NCI-H774 (cell line): Measurements from ENCODE around the gene TBX1.

Experiments used
- DNase-seq: peaks from one replicate; lab custom pipeline; 2025; lab: John Stamatoyannopoulos, UW

TBX1 gene

GRCh38 chr22:19800306-19800705, 39.7 kb downstream of the TBX1 start:
- DNase-seq = no peak

- DNase-seq = no peak
Measured at GRCh38 chr22:19800761-19801244, 40.2 kb downstream of the TBX1 start.

GRCh38 chr22:19801340-19802000, 40.9 kb downstream of the TBX1 start:
- DNase-seq = no peak

- DNase-seq = no peak
Measured at GRCh38 chr22:19802001-19802893, 41.7 kb downstream of the TBX1 start.

DNA sequence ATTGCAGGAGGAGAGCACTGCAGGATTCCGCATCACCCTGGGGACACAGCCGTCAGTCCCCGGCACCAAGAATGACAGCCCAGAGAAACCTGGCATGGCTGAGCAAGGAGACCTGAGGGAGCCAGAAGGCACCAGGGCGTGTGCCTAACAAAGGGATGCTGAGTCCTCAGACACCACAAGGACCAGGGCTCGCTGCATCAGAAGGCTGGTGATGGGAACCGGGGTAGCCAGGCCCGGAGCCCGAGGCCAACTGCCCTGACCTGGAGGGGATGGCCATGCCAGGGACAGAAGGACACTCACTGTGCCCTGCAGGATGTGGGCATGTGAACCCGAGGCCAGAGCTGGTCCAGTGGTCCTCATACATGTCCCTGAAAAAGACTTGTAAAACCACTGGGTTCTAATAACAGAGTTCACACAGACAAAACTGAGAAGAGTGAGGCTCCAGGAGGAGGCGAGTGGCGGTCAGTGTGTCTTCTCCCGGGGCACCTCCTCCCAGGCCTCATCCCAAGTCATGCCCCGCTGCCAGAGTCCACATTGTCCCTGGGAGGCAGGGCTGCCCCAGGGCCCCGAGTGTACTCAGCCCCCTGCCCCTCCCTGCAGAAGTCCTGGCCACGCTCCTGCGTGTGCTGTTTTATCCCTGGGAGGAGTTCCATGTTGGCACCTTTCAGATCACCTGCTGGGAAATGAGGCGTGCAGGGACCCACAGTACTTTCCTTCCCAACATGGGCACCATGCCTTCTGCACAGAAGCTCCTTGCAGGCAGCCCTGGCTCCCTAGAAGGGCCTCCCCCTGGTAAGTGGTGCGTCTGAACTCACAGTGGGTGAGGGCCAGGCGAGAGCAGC, 42.5 kb downstream of the TBX1 start:
- DNase-seq = no peak

- no peak for DNase-seq
Measured at GRCh38 chr22:19803736-19804267, 43.2 kb downstream of the TBX1 start.

DNA sequence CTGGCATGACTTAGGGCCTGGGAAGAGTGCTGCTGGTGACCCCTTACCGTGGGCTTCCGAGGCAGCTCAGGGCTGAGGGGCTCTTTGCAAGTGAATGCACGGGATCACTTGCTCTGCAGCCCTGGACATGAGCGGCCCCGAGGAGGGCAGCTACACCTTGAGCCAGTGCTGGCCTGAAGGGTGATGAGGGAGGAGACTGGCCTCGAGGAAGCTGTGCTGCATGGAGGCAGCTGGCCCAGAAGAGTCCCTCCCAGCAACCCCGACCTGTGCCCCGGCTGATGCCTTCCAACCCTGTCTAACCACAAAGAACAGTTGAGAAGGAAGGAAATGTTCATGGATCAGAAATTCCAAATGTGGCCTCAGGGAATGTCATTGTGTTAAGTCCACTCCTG, 45.2 kb downstream of the TBX1 start:
- DNase-seq = no peak

DNA sequence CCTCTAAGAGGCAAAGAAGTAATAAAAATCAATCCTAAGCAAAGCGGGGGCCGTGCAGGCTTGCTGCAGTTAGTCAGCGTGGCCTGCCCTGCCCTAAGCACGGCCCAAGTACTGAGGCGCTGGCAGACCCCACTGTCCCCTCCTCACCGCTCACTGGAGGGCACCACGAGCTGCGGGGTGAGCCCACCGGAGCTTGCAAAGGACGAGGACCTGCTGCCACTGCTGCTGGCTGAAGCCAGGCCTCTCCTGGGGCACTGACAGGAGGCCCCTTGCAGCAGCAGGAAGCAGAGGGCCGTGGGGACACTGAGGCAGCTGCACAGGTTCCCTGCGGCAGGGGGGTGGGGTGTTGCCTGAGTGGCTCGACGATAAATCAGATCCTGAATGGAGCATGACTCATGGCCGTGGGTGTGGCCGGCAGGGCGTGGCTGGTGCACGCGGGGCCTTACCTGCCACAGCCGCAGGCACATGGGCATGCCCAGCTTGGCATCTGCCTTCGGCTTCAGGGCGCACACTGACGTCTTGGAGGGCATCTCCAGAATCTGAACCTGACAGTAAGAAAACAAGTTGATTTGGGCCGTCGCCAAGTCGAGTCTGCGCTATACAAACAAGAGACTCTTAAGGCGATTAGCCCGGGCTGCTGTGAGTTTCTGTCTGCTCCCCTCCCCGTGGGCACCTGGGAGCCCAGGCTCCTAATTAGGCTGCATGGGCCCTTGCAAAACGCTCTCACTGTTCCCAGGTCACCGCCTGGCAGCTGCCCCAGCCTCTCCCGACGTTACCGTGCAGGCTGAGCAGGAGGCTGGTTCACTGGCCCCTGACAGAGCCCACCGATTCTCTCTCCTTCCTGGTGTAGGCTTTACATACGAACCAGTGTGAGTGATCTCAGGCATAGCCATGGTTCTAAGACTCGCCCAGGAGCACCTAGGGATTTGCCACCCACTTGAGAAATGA, 45.9 kb downstream of the TBX1 start:
- no peak for DNase-seq

- DNase-seq = no peak
Measured at GRCh38 chr22:19807161-19807913, 46.8 kb downstream of the TBX1 start.

DNA sequence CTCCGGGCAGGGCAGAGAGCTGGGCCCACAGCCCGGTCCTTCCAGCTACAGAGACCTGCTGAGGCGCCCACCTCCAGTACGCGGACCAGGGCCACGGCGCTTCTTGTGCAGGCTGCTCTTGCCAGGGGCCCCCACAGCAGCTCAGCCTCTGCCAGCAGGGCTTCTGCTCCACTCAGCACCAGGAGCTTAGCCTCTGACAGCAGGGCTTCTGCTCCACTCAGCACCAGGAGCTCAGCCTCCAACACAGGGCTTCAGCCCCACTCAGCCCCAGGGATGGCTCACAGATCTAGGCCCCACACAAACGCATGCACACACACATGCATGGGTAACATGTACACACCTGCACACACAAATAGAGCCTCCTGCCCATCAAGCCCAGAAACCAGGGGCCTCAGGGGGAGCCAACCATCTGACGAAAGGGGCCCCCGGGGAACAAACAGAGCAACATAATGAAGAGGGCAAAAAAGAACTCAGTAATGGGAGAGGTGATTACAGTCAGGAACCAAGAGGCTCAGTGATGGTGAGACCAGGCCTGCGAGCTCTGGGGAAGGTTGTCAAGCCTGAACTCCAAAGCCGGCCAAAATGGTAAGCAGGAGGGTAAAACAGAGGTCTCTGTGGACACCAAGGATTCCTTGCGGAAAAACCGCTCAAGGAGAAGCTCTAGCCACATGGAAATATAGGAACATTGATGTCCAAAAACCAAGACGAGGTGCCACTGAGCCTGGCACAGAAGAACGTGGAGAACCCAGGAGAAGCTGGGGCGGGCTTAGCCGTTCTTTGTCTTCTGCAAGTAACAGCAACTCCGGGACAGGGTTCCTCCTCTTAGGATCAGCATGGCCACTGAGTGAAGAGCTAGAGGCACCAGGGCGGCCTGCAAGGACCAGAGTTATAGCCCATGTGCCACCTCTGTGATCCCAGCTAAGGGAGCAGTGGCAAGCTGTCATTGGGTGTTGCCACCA, 47.6 kb downstream of the TBX1 start:
- no peak for DNase-seq

DNA sequence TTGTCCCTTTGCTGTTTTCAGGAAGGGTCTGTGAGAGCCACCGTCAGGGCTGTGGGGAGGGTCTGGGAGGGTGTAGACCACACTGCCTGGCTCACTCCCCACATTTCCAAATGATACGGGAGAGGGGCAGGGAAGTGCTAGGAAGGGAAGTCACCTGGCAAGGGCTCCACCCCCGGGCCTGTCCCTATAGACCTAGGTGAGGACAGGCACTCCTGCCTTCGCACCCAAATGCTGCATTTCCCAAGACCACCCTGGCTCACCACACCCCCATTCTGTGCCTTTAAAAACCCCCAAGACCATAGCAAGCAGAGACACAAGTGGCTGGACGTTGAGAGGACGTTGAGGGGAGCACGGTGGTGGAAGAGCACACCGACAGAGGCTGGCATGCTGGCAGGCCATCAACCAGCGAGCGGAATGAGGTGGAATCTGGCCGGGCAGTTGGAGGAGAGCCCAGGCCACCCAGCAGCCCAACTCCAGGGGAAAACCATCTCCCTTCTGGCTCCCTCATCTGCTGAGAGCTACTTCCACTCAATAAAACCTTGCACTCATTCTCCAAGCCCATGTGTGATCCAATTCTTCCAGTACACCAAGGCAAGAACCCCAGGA, 48.4 kb downstream of the TBX1 start:
- no peak for DNase-seq

DNA sequence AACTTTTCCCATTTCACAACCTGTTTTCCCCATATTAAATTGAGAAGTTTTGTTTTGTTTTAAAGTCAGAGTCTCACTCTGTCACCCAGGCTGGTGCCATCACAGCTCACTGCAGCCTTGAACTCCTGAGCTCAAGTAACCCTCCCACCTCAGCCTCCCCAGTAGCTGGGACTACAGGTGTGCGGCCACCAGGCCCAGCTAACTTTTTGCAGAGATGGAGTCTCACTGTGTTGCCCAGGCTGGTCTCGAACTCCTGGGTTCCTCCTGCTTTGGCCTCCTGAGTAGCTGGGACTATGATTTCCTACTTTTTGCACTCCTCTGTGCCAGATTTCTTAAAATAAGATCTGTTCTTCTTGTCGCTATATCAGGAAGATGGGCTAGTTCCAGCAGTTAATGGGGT, 49.2 kb downstream of the TBX1 start:
- DNase-seq = no peak

GRCh38 chr22:19810381-19811201, 50.0 kb downstream of the TBX1 start:
- no peak for DNase-seq

DNA sequence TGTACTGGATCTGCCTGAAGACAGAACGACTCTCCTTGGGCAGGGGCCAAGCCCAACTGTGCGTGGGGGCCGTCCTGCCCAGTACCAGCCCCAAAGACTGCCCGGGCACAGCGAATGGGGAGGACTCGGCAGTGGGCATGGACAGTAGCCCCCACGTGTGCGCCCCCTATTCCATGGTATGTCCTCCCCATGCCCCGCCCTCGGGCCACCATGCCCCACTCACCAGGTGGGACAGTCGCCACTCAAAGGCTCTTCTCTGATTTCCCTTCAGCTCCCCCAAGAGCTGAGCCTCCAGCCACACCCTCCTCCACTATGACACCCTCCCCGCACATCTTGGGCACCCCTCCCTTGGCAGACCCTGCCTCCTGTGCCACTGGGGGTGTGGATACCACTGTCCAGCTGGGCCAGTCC, 50.6 kb downstream of the TBX1 start:
- DNase-seq = no peak

DNA sequence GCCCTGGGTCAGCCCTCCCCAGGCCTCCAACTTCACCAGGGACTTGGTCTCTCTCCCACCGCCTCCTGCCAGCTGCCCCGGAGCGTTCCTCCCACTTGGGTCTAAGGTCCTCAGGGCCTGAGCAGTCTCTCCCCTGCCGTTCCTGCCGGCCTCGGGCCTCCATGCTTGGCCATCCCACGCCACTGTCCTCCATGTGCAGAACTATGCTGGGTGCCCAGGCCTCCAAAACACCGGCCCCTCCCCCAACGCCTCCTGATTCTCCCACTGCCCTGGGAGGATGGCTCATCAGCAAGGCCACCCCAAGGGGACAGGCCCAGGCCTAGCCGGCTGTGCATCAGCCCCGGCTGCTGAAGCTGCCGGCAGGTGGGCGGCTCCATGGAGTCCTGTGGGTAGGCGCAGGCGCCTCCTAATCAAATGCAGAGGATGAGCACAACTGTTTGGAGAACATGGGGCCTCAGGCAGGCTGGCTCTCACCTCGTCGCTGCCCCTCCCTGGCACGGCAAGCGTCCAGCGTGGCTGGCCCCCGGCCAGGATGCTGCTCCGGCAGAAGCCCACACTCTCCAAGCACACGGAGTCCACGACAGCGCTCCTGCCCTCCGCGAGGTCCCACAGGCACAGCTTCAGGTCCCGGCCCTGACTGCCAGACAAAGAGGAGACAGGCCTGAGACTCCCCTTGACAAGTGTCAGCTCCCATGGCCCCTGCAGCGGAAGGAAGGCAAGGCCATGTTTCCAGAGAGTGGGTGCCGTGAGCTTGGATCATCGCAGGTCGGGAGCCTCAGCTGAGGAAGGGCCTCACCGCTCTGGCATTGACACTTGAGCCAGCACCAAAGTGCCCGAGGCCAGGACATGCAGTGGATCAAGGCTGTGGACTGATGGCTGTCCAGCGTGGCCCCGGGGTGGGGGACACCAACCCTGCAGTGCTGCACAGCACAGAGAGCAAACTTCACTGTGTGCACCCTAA, 51.5 kb downstream of the TBX1 start:
- DNase-seq = no peak

- DNase-seq = no peak
Measured at GRCh38 chr22:19812910-19813309, 52.3 kb downstream of the TBX1 start.

DNA sequence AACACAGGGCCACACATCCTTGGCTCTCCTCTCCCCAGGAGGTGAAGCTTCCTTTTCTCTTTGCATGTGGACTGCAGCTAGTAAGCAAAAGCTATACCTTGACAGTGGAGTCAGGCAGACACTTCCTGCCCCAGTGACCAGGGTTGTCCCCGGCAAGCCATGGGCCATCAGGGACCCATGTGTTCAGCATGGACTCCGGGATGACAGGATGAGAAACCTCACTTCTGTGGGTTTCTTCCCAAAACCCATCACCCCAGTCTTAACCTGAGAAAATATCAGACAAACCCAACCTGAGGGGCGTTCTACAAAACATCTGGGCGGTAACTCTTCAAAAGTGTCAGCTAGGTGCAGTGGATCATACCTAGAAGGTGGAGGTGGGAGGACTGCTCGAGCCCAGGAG, 53.9 kb downstream of the TBX1 start:
- DNase-seq = no peak
